CD4-positive, alpha-beta T cell treated with Interleukin-6 for 4 hours (primary cell): ENCODE data around the gene HK3.
"Not testable (repeated sequence)": the region's sequence is repeated elsewhere in the genome, so short reads cannot be mapped to it uniquely, and the experiment has no call there.

Experiments used
- DNase-seq: peaks from one replicate; pipeline ENCODE4 v3.0.0-alpha.2; 2020; ENCODE audit warnings: mixed read lengths

Gene HK3

GRCh38 chr5:176881816-176882566 is 17.2 kb downstream of the HK3 start:
- no peak for DNase-seq

- DNase-seq = no peak
These were observed 18.0 kb downstream of the HK3 start for GRCh38 chr5:176881021-176881749.

GRCh38 chr5:176880366-176881020 is 18.7 kb downstream of the HK3 start:
- no peak for DNase-seq

- DNase-seq = no peak
These were observed 19.3 kb downstream of the HK3 start for GRCh38 chr5:176879663-176880361.

- DNase-seq = no peak
These were observed 20.1 kb downstream of the HK3 start for GRCh38 chr5:176878906-176879662.

- no peak for DNase-seq
These were observed 20.7 kb downstream of the HK3 start for GRCh38 chr5:176878463-176878862.

- DNase-seq = no peak
These were observed 21.3 kb downstream of the HK3 start for GRCh38 chr5:176877793-176878331.

GRCh38 chr5:176876506-176877431 is 22.4 kb downstream of the HK3 start:
- DNase-seq = no peak

GRCh38 chr5:176875783-176876505 is 23.2 kb downstream of the HK3 start:
- DNase-seq = no peak

- DNase-seq = no peak
These were observed 24.1 kb downstream of the HK3 start for GRCh38 chr5:176875014-176875550.

GRCh38 chr5:176874198-176874780 is 24.9 kb downstream of the HK3 start:
- DNase-seq = no peak

GRCh38 chr5:176873541-176874172 is 25.5 kb downstream of the HK3 start:
- DNase-seq = no peak

GRCh38 chr5:176873011-176873410 is 26.1 kb downstream of the HK3 start:
- not testable (repeated sequence) for DNase-seq

- DNase-seq = not testable (repeated sequence)
These were observed 26.6 kb downstream of the HK3 start for GRCh38 chr5:176872586-176872985.

- not testable (repeated sequence) for DNase-seq
These were observed 28.5 kb downstream of the HK3 start for GRCh38 chr5:176870644-176871043.

- no peak for DNase-seq
These were observed 29.0 kb downstream of the HK3 start for GRCh38 chr5:176870110-176870591.

- DNase-seq = no peak
These were observed 29.5 kb downstream of the HK3 start for GRCh38 chr5:176869501-176870109.

GRCh38 chr5:176868731-176869130 is 30.4 kb downstream of the HK3 start:
- no peak for DNase-seq
